ENCODE results near the gene CCDC180. TPM values are rescaled to one million over a fixed set of nuclear protein-coding genes. Genes with fewer than 3 reads are reported as not detected.
"Not testable (repeated sequence)": the region's sequence is repeated elsewhere in the genome, so short reads cannot be mapped to it uniquely, and the experiment has no call there.

CCDC180 gene
- total RNA-seq, 1 experiment from 2014 or later: 7.9 TPM

GRCh38 chr9:97259834-97260514 is 47.5 kb upstream of the CCDC180 start:
- H3K36me3 ChIP-seq (ENCODE audit: control insufficient read depth in 1 of 2, insufficient read depth in 2 of 2, low read length in 2 of 2); POLR2A ChIA-PET; H3K4me3 ChIP-seq (replicated peaks in 1 of 2; ENCODE audit: low read depth in 1 of 2, low read length in 2 of 2); CTCF ChIA-PET; H3K9me2 ChIP-seq (ENCODE audit: insufficient read depth); ATAC-seq; intact Hi-C loops (cut with micrococcal nuclease); H2AFZ ChIP-seq (ENCODE audit: low read depth, low read length, poor library complexity, severe bottlenecking); H3K9me3 ChIP-seq (ENCODE audit: control insufficient read depth in 1 of 2, insufficient read depth in 1 of 2, low read depth in 1 of 2, low read length in 2 of 2); H3K4me2 ChIP-seq (ENCODE audit: low read length); DNase-seq (ENCODE audit: low read depth, low spot score); H4K20me1 ChIP-seq (ENCODE audit: insufficient read depth); H3K4me1 ChIP-seq (ENCODE audit: control insufficient read depth in 1 of 2, insufficient read depth in 2 of 2, low read length in 2 of 2); H3K79me2 ChIP-seq (ENCODE audit: insufficient read depth, low read length); BruUV-seq (replicated peaks); RAD21 ChIA-PET (ENCODE audit: low non-redundant PET in 1 of 2, low total read pairs in 2 of 2, uncharacterized antibody in 2 of 2, unreplicated experiment in 2 of 2); H3K27me3 ChIP-seq (ENCODE audit: insufficient read depth, low read length); H3K9ac ChIP-seq (ENCODE audit: low read length); H3K27ac ChIP-seq (ENCODE audit: low read depth, low read length): not testable (repeated sequence)

- no peak overlapping the region for H3K9ac ChIP-seq (ENCODE audit: low read length)
- H3K27ac ChIP-seq (ENCODE audit: low read depth, low read length): no peak overlapping the region
- no peaks in the 10 kb centered on the region for H4K20me1 ChIP-seq (ENCODE audit: insufficient read depth)
- CTCF ChIA-PET: no interaction called here
- no peaks in the 10 kb centered on the region for H3K9me2 ChIP-seq (ENCODE audit: insufficient read depth)
- H3K9me3 ChIP-seq (ENCODE audit: control insufficient read depth in 1 of 2, insufficient read depth in 1 of 2, low read depth in 1 of 2, low read length in 2 of 2): no peaks in the 10 kb centered on the region
- intact Hi-C loops (cut with micrococcal nuclease): no loop called here
- DNase-seq (ENCODE audit: low read depth, low spot score) (no peak), ATAC-seq (no peak)
- H3K79me2 ChIP-seq (ENCODE audit: insufficient read depth, low read length): no peaks in the 10 kb centered on the region
- POLR2A ChIA-PET: no interaction called here
- H3K4me3 ChIP-seq (replicated peaks in 1 of 2; ENCODE audit: low read depth in 1 of 2, low read length in 2 of 2): no peak overlapping the region
- no peak for TF ChIP-seq ZBTB33 (IDR thresholded peaks at IDR 0.05; ENCODE audit: extremely low read depth, insufficient replicate concordance, low read length)
- TF ChIP-seq EGR1 (IDR thresholded peaks at IDR 0.05; ENCODE audit: low read depth): no peak
- TF ChIP-seq REST (IDR thresholded peaks at IDR 0.05; ENCODE audit: low read depth): no peak
- TF ChIP-seq SRF (IDR thresholded peaks at IDR 0.05; ENCODE audit: low read depth): no peak
- no peak for TF ChIP-seq TCF7L2 (IDR thresholded peaks at IDR 0.05; ENCODE audit: borderline replicate concordance, extremely low read depth, insufficient read depth, insufficient read length)
- BruUV-seq (replicated peaks): no TSS peak
- H3K27me3 ChIP-seq (ENCODE audit: insufficient read depth, low read length): no peaks in the 10 kb centered on the region
- no peaks in the 10 kb centered on the region for H3K4me1 ChIP-seq (ENCODE audit: control insufficient read depth in 1 of 2, insufficient read depth in 2 of 2, low read length in 2 of 2)
- H2AFZ ChIP-seq (ENCODE audit: low read depth, low read length, poor library complexity, severe bottlenecking): no peak overlapping the region
- H3K4me2 ChIP-seq (ENCODE audit: low read length): no peak overlapping the region
- RAD21 ChIA-PET (ENCODE audit: low non-redundant PET in 1 of 2, low total read pairs in 2 of 2, uncharacterized antibody in 2 of 2, unreplicated experiment in 2 of 2): no interaction called here
- H3K36me3 ChIP-seq (ENCODE audit: control insufficient read depth in 1 of 2, insufficient read depth in 2 of 2, low read length in 2 of 2): no peaks in the 10 kb centered on the region
These were observed 36.2 kb upstream of the CCDC180 start for GRCh38 chr9:97271292-97271691.

Data from HCT116 (cell line).